ENCODE data around the gene SLC39A1. TPM values are rescaled to one million over a fixed set of nuclear protein-coding genes. Genes with fewer than 3 reads are reported as not detected.

Gene SLC39A1
- polyA plus RNA-seq, 1 donor: 73.7 TPM

DNA sequence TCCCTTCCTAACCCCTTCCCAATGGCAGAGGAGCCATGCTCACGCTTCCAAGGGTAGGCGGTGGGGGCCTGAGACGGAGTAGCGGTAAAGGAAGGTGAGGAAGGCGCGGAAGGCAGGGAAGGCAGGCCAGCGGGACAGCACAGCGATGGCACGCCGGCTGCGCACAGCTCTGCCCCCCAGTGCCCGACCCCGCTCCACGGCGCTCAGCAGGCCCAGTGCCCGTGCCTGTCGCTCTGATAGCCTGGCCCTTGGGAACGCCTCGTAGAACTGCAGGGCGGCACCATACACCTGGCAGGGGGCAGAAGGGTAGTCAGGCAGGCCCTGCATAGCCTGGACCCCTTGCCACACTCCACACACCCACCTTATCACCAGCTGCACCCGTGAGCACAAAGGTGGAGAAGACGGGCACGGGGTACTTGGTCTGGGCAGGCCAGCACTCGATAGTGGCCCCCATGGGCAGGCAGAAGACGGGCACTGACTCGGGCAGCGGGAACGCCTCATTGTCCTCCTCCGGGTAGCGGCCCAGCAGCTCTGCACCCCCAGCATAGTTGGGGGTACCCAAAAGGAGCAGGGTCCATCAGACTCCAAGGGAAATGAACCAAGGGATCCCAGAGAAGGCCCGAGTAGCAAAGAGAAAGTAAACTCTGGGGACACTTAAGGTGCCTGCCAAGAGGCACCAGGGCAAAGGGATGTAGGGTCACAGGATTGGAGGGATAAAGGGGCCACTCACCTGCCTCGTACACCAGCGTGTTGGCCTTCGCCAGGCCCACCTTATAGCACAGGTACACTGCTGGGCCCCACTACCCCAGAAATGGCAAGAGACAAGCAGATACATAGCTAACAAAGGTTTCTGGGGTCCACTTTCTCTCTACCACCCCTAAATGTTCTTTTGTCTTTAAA, 21.3 kb downstream of the SLC39A1 start:
- no CpG with 5 or more reads among the region's 34 CpGs for WGBS (ENCODE audit: insufficient coverage, low lambda C conversion rate)
- Histone ChIP-seq H3K4me3 (ENCODE audit: low read length) (no peak overlapping the region), H3K36me3 (ENCODE audit: control insufficient read depth, insufficient read depth, low read length) (peaks cover 52% of the 10 kb centered on the region), H3K4me1 (ENCODE audit: control insufficient read depth, insufficient read depth, low read length) (peaks cover 14% of the 10 kb centered on the region), H3K9me3 (ENCODE audit: control insufficient read depth, low read depth, low read length) (no peaks in the 10 kb centered on the region), H3K27ac (ENCODE audit: low read length) (no peak overlapping the region), H3K27me3 (ENCODE audit: control insufficient read depth, insufficient read depth, low read length) (no peaks in the 10 kb centered on the region)
- no peak for DNase-seq

DNA sequence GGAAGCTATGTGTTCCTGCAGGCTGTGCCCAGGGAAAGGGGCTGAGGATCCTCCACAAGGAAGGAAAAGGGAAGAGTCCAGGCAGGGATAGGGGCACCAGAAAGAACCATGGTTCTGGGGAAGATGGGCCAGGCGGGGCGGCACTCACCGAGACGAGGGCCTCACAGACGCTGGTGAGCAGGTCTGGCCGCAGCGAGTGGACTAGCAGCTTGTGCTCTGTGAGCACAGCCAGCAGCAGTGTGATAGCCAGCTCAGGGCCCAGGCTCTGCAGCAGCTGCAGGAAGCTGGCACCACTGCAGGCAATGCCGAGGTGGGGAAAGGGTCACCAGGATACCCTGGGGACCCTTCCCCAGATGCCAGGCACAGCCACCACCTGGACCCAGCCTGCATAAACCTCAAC, 22.6 kb downstream of the SLC39A1 start:
- no peak overlapping the region for H3K27ac ChIP-seq (ENCODE audit: low read length)
- peaks cover 65% of the 10 kb centered on the region for H3K36me3 ChIP-seq (ENCODE audit: control insufficient read depth, insufficient read depth, low read length)
- WGBS (ENCODE audit: insufficient coverage, low lambda C conversion rate): no CpG with 5 or more reads among the region's 8 CpGs
- H3K9me3 ChIP-seq (ENCODE audit: control insufficient read depth, low read depth, low read length): no peaks in the 10 kb centered on the region
- H3K4me1 ChIP-seq (ENCODE audit: control insufficient read depth, insufficient read depth, low read length): peaks cover 10% of the 10 kb centered on the region
- no peak overlapping the region for H3K4me3 ChIP-seq (ENCODE audit: low read length)
- H3K27me3 ChIP-seq (ENCODE audit: control insufficient read depth, insufficient read depth, low read length): no peaks in the 10 kb centered on the region
- no peak for DNase-seq

DNA sequence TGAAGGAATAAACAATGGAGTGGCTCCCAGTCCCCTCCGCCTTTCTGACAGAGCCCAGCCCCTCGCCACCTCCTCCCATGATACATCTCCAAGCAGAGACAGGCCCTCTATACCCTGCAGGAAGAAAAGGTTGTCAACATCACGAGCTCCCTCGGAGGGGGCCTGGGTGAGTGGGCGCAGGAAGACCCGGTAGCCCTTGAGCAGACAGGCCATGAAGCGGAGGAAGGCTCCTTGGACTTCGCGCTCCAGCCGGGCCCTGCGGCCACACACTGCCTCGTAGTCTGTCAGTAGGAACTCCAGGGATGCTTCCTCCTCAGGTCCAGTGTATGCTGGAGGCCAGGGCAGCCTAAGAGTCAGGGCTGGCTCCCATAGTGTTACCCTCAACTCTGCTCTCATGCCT, 23.9 kb downstream of the SLC39A1 start:
- no peak for DNase-seq
- no peaks in the 10 kb centered on the region for H3K27me3 ChIP-seq (ENCODE audit: control insufficient read depth, insufficient read depth, low read length)
- no CpG with 5 or more reads among the region's 12 CpGs for WGBS (ENCODE audit: insufficient coverage, low lambda C conversion rate)
- H3K27ac ChIP-seq (ENCODE audit: low read length): no peak overlapping the region
- peaks cover 72% of the 10 kb centered on the region for H3K36me3 ChIP-seq (ENCODE audit: control insufficient read depth, insufficient read depth, low read length)
- H3K9me3 ChIP-seq (ENCODE audit: control insufficient read depth, low read depth, low read length): no peaks in the 10 kb centered on the region
- no peak overlapping the region for H3K4me3 ChIP-seq (ENCODE audit: low read length)
- H3K4me1 ChIP-seq (ENCODE audit: control insufficient read depth, insufficient read depth, low read length): peaks cover 3% of the 10 kb centered on the region

DNA sequence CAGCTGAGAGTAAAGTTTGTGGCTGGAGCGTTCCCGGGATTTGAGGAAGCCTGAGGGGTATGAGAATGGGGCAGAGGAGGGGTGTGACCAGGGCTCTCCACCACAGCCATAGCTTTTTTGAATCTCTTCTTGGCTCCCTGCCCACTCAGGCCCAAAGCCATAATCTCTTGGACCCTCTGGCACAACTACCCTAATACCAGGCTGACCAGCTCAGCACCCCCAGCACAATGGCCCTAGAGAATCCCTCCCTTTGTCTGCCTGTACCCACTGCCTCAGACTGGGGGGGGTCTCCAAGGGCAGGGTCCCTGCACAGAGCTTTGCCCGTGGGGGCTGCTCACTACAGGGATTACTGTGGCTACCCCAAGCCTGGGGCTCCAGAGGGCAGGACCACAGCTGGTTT, 24.3 kb downstream of the SLC39A1 start:
- Histone ChIP-seq H3K4me1 (ENCODE audit: control insufficient read depth, insufficient read depth, low read length) (no peaks in the 10 kb centered on the region), H3K36me3 (ENCODE audit: control insufficient read depth, insufficient read depth, low read length) (peaks cover 72% of the 10 kb centered on the region), H3K27ac (ENCODE audit: low read length) (no peak overlapping the region), H3K9me3 (ENCODE audit: control insufficient read depth, low read depth, low read length) (no peaks in the 10 kb centered on the region), H3K27me3 (ENCODE audit: control insufficient read depth, insufficient read depth, low read length) (no peaks in the 10 kb centered on the region), H3K4me3 (ENCODE audit: low read length) (no peak overlapping the region)
- DNase-seq: no peak
- WGBS (ENCODE audit: insufficient coverage, low lambda C conversion rate): no CpG with 5 or more reads among the region's 3 CpGs

DNA sequence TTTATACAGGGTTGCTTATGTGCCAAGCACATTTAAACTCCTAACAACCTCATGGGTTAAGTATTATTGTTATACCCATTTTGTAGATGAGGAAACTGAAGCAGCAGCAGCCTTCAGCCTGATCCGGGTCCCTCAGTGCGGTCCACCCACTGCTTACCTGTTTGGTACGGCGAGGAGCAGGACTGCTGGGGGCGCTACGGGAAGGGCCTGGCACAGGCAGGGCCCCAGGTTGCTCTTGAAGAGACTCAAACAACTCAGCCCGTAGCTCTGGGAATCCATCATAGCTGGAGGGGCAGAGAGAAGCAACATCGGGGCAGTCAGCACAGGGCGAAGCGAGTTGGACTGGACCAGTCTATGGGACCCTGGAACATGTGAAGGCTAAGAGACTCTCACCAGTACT, 26.0 kb downstream of the SLC39A1 start:
- no CpG with 5 or more reads among the region's 10 CpGs for WGBS (ENCODE audit: insufficient coverage, low lambda C conversion rate)
- no peaks in the 10 kb centered on the region for H3K9me3 ChIP-seq (ENCODE audit: control insufficient read depth, low read depth, low read length)
- peaks cover 74% of the 10 kb centered on the region for H3K36me3 ChIP-seq (ENCODE audit: control insufficient read depth, insufficient read depth, low read length)
- DNase-seq: no peak
- no peaks in the 10 kb centered on the region for H3K27me3 ChIP-seq (ENCODE audit: control insufficient read depth, insufficient read depth, low read length)
- no peaks in the 10 kb centered on the region for H3K4me1 ChIP-seq (ENCODE audit: control insufficient read depth, insufficient read depth, low read length)
- H3K4me3 ChIP-seq (ENCODE audit: low read length): no peak overlapping the region
- no peak overlapping the region for H3K27ac ChIP-seq (ENCODE audit: low read length)

DNA sequence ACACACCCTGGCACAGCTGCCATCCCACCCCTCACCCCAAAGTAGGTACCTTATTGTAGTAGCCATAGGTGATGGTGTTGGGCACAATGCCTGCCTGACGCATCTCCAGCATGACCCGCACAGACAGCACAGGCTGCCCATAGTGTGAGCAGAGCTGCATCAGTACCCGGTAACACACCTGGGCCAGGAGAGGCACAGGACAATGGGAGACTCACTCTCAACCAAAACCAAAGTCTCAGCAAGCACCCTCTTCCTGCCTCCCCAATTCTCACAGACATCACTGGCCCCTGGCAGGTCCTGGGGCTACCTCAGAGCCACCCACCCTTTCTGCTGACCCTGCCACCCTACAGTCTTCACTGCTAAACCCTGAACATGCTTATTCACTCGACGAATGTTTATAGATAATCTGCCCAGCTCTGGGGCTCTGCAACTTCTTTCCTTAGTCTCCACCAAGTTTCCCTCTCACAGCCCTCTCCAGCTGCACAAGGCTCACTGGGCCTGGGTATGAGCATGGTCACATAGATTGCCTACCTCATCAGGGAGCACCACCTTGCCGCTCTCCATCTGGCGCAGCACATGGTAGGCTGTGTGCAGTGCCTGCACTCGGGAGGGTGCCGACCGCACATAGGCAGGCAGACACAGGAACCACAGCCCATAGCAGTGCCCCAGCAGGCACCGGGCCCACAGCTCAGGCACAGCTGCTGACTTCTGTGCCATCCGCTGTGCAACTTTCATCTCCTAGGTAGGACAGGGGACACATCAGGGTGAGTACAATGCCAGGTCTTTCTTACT, 27.1 kb downstream of the SLC39A1 start:
- Histone ChIP-seq H3K36me3 (ENCODE audit: control insufficient read depth, insufficient read depth, low read length) (peaks cover 73% of the 10 kb centered on the region), H3K27me3 (ENCODE audit: control insufficient read depth, insufficient read depth, low read length) (no peaks in the 10 kb centered on the region), H3K27ac (ENCODE audit: low read length) (no peak overlapping the region), H3K4me1 (ENCODE audit: control insufficient read depth, insufficient read depth, low read length) (no peaks in the 10 kb centered on the region), H3K9me3 (ENCODE audit: control insufficient read depth, low read depth, low read length) (no peaks in the 10 kb centered on the region), H3K4me3 (ENCODE audit: low read length) (no peak overlapping the region)
- 100% methylated on average over 1 of the region's 12 CpGs for WGBS (ENCODE audit: insufficient coverage, low lambda C conversion rate)
- DNase-seq: no peak

DNA sequence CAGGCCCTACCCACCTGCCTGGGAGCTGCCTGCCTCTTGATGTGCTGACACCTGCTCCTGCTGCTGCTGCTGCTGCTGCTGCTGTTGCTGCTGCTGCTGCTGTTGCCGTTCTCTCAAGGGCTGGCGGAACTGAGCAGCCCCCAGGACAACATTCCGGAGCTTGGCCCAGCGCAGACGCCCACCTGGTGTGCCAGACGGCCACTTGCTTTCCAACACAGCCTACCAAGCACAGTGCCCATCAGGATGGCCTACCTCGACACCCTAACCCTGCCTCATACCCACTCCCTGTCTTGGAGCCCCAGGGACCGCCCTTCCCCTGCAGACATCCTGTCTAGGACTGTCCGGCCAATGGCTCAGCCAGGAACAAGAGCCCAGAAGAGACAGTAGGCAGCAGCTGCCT, 28.6 kb downstream of the SLC39A1 start:
- H3K36me3 ChIP-seq (ENCODE audit: control insufficient read depth, insufficient read depth, low read length): peaks cover 72% of the 10 kb centered on the region
- WGBS (ENCODE audit: insufficient coverage, low lambda C conversion rate): no CpG with 5 or more reads among the region's 9 CpGs

DNA sequence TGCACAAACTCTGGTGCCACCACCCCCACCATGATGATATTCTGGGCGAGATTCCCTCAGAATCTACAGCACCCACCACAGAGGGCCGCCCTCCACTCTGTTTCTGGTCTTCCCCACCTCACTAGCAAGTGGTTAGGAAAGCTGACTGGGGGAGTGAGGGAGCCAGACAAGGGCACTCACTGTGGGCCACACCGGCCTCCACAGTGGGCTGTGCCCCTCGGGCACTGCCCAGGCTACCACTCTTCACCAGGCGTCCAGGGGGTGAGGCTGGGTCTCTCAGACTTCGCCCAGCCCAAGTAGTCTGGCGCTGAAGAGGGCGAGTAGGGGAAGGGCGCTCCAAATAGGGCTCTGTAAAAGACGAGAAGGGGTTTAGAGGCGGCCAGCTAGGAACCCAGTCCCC, 29.4 kb downstream of the SLC39A1 start:
- Histone ChIP-seq H3K9me3 (ENCODE audit: control insufficient read depth, low read depth, low read length) (no peaks in the 10 kb centered on the region), H3K27me3 (ENCODE audit: control insufficient read depth, insufficient read depth, low read length) (no peaks in the 10 kb centered on the region), H3K4me1 (ENCODE audit: control insufficient read depth, insufficient read depth, low read length) (no peaks in the 10 kb centered on the region), H3K36me3 (ENCODE audit: control insufficient read depth, insufficient read depth, low read length) (peaks cover 73% of the 10 kb centered on the region), H3K27ac (ENCODE audit: low read length) (no peak overlapping the region), H3K4me3 (ENCODE audit: low read length) (no peak overlapping the region)
- 100% methylated on average over 1 of the region's 11 CpGs for WGBS (ENCODE audit: insufficient coverage, low lambda C conversion rate)
- DNase-seq: no peak

More for the DNA sequence above, 28.6 kb downstream of the SLC39A1 start:
- Histone ChIP-seq H3K27ac (ENCODE audit: low read length) (no peak overlapping the region), H3K4me3 (ENCODE audit: low read length) (no peak overlapping the region), H3K4me1 (ENCODE audit: control insufficient read depth, insufficient read depth, low read length) (no peaks in the 10 kb centered on the region), H3K27me3 (ENCODE audit: control insufficient read depth, insufficient read depth, low read length) (no peaks in the 10 kb centered on the region), H3K9me3 (ENCODE audit: control insufficient read depth, low read depth, low read length) (no peaks in the 10 kb centered on the region)
- no peak for DNase-seq

DNA sequence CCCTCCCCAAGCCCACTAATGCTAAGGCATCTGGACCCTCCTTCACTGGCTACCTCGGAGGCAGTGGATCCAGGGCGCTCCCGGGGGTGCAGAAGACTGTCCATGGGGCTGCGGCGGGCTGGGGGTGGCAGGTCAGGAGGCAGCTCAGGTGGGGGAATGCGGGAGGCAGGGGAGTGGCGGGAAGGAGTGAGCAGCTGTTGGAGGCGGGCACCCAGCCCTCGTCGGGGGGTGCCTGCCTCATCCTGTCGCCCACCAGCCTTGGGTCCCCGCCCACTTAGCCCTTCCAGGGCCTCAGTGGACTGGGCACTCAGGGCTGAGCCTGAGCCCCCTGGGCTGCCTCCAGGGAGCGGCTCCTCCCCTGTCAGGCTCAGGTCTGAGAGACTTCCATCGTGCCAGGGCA, 29.9 kb downstream of the SLC39A1 start:
- no CpG with 5 or more reads among the region's 14 CpGs for WGBS (ENCODE audit: insufficient coverage, low lambda C conversion rate)
- Histone ChIP-seq H3K27ac (ENCODE audit: low read length) (no peak overlapping the region), H3K4me1 (ENCODE audit: control insufficient read depth, insufficient read depth, low read length) (no peaks in the 10 kb centered on the region), H3K27me3 (ENCODE audit: control insufficient read depth, insufficient read depth, low read length) (no peaks in the 10 kb centered on the region), H3K4me3 (ENCODE audit: low read length) (no peak overlapping the region), H3K36me3 (ENCODE audit: control insufficient read depth, insufficient read depth, low read length) (peaks cover 73% of the 10 kb centered on the region), H3K9me3 (ENCODE audit: control insufficient read depth, low read depth, low read length) (no peaks in the 10 kb centered on the region)
- DNase-seq: no peak

DNA sequence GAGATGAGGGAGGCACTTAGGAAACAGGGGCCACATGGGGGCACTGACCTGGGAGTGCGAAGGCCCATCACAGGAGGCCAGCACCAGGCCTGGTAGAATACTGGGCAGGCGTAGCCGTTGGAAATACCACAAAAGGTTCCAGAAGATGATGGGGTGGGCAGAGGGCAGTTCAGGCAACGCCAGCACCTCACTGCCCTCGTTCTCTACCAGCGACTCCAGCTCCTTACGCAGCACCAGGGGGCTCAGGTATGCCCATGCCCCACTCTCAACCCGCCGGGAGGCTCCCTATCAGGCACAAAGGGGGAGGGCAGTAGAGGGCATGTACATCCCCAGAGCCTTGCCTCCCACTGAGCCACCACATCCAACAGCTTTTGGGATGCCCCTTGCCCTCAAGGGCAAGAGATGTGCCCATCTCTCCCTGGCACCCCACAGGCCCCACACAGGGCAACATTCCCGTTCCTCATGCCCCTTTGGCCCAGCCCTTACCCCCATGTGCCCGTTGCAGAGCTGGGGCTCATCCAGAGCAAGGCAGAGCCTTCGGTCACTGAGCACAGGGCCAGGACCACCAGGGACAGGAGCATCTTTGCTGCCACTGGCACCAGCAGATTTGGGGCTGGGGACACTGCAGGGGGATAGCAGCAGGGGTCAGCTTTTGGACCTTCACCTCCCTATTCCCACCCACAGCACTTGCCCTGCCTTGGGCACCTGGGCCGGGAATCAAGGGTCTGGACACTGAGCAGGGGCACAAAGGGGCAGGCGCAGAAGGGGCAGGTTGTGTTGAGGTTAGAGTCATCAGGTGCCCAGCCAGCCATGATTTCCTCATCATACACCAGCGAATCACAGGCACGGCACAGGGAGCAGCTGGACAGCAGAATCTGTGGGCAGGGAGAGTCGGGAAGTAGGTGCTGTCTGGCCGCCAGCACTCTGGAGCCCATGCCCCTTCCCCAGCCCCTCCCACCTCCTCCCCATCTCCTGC, 30.9 kb downstream of the SLC39A1 start:
- WGBS (ENCODE audit: insufficient coverage, low lambda C conversion rate): no CpG with 5 or more reads among the region's 18 CpGs
- Histone ChIP-seq H3K27me3 (ENCODE audit: control insufficient read depth, insufficient read depth, low read length) (no peaks in the 10 kb centered on the region), H3K36me3 (ENCODE audit: control insufficient read depth, insufficient read depth, low read length) (peaks cover 69% of the 10 kb centered on the region), H3K9me3 (ENCODE audit: control insufficient read depth, low read depth, low read length) (no peaks in the 10 kb centered on the region), H3K4me3 (ENCODE audit: low read length) (no peak overlapping the region), H3K27ac (ENCODE audit: low read length) (no peak overlapping the region), H3K4me1 (ENCODE audit: control insufficient read depth, insufficient read depth, low read length) (no peaks in the 10 kb centered on the region)
- DNase-seq: no peak

Measured in large intestine (tissue), 3 donors.